ENCODE data around the gene SMARCB1.

SMARCB1 gene

DNA sequence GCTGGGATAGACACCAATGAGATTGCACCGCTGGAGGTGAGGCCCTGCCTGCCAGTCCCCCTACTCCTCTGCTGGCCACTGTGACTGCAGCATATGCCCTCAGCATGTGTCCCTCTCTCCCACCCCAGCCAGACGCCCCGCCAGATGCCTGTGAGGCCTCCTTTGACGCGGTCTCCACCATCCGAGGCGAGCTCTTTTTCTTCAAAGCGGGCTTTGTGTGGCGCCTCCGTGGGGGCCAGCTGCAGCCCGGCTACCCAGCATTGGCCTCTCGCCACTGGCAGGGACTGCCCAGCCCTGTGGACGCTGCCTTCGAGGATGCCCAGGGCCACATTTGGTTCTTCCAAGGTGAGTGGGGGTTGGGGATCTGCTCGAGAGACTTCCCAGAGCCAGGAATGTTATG lies 5.7 kb upstream of the SMARCB1 start:
- no peak for DNase-seq

DNA sequence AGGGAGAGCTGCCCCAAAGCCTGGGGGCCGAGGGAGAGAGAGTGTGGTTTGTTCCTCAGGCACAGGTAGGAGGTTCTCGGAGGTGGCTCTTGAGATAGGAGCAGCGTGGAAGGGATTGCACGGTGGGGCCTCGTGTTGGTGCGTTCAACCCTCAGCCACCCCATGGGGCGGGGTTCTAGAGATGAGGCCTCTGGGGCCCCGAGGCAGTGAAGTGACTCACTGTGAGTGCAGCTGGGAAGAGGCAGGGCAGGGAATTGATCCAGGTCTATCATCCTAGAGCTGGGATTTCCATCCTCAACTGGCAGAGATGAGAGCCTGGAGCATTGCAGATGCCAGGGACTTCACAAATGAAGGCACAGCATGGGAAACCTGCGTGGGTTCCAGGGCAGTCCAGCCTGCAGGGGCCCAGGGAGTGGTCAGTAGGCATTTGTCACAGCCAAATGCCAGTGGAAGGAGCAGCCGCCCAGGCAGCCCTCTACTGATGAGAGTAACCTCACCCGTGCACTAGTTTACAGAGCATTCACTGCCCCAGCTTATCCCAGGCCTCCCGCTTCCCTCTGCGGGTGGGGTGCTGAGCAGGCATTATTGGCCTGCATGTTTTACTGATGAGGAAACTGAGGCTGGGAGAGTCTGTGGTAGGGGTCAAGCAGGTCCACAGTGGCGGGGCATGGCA lies 5.1 kb upstream of the SMARCB1 start:
- no peak for DNase-seq

DNA sequence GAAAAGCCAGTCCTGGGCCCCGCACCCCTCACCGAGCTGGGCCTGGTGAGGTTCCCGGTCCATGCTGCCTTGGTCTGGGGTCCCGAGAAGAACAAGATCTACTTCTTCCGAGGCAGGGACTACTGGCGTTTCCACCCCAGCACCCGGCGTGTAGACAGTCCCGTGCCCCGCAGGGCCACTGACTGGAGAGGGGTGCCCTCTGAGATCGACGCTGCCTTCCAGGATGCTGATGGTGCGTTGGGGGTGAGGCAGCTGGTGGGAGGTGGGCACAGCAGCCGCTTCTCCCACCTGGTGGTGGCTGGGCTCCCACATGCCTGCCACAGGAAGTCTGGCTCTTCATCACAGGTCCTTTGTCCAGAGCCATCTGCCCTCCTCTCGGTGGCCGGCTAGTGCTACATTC lies 4.5 kb upstream of the SMARCB1 start:
- no peak for DNase-seq

DNA sequence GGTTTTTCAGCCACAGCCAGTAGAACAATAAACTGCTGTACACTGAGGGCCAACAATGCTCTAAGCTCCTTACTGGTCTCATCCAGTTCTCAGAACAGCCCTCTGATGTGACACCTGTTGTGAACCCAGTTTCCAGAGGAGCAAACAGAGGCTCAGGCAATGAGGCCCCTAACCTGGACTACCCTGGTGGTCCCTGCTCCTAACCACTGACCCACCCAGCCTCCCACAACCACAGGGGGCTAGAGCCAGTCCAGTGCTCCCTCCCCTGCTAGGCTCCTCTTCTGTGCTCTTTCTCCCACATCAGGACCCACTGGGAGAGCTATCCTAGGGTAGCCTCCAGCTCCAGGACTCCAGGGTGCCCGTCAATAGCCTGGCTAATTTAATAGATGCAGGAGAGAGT lies 4.1 kb upstream of the SMARCB1 start:
- DNase-seq = no peak

DNA sequence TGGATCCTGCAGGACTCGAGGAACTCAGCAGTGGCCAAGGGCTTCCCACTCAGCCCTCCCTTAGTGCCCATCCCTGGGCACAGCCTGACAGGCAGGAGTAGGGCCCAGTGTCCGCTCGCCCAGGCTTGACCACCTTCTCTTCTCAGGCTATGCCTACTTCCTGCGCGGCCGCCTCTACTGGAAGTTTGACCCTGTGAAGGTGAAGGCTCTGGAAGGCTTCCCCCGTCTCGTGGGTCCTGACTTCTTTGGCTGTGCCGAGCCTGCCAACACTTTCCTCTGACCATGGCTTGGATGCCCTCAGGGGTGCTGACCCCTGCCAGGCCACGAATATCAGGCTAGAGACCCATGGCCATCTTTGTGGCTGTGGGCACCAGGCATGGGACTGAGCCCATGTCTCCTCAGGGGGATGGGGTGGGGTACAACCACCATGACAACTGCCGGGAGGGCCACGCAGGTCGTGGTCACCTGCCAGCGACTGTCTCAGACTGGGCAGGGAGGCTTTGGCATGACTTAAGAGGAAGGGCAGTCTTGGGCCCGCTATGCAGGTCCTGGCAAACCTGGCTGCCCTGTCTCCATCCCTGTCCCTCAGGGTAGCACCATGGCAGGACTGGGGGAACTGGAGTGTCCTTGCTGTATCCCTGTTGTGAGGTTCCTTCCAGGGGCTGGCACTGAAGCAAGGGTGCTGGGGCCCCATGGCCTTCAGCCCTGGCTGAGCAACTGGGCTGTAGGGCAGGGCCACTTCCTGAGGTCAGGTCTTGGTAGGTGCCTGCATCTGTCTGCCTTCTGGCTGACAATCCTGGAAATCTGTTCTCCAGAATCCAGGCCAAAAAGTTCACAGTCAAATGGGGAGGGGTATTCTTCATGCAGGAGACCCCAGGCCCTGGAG lies 3.3 kb upstream of the SMARCB1 start:
- no peak for DNase-seq

DNA sequence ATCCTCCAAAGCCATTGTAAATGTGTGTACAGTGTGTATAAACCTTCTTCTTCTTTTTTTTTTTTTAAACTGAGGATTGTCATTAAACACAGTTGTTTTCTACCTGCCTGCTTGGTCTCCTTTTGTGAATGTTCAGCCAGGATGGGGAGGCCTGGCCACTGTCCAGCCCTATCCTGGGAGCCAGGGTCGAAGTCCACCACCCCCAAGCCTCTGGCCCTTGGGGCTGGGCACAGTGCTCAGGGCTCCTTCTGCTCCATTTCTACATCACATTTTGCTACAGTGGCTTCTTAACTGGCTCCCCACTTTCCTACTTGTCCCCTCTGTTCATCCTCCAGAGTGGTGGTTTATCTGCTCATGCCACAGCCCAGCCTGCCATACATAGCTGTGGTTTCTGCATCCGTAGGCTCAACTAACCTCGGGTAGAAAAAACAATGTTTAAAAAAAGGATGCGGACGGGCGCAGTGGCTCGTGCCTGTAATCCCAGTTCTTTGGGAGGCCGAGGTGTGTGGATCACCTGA lies 2.5 kb upstream of the SMARCB1 start:
- no peak for DNase-seq

DNA sequence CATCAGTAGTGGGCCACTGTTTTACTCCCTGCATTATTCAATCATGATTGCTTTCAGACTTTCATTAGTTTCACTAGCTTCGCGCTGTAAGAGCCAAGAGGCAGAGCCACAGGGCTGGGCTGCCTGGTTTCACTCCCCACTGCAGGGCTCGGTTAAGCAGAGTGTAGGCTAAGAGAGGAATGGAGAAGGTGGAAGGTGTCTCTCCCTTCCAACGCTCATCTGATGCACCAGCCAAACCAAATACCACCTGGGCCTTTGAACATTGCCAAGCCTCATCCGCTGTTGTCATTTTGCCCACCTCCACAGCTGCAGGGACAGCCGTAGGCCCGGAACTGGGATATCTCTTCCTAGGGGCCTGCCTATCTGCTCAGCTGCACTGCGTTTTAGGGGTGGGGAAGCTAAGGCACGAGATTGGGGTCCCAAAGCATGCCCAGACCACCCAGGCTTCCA lies 480 bp upstream of the SMARCB1 start:
- no peak for DNase-seq

DNA sequence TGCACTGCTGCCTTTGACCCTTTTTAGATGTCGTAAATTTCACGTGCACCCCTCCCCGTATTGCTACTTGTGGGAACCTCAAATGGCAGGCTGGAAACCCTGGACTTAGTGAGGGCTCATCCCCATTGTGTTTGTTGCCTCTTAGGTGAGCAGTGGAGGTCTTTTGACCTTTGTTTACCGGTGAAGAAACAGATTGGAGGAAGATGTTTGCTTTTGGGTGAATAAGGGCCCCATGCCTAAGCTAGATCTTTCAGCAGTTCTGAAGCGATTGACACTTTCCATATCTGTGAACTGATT lies 782 bp downstream of the SMARCB1 start:
- no peak for DNase-seq

DNA sequence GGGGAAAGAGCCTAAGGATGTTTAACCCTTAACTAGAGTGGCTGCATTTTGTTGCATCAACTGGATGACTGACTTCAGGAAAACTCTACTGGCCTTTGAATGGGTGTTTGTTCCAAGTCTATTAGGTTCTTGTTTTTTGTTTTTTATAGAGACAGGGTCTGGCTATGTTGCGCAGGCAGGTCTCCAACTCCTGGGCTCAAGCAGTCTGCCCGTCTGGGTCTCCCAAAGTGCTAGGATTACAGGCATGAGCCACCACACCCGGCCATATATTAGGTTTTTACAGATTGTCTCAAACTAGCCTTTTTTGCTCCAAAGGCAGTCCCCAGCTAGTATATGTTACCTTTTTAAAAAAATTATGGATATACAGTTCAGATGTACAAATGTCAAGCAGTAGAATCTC lies 1.1 kb downstream of the SMARCB1 start:
- no peak for DNase-seq

DNA sequence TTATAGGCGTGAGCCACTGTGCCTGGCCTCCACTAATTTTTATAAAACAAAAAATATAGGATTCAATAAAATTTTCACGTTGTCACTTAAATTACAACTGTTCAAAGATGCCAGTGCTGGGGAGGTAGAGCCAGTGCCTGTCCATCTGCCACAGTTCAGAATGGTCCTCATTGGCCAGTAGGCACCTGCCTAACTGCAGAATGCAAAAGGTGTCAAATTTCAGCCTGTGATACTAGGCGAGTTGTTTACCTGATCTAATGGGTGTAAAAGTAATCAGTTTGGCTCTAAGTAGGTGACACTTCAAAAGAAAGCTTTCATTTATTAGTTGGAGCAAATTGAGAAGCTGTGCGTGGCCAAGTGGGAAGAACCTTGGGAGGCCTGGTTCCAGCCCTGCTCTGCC lies 2.4 kb downstream of the SMARCB1 start:
- DNase-seq = no peak

DNA sequence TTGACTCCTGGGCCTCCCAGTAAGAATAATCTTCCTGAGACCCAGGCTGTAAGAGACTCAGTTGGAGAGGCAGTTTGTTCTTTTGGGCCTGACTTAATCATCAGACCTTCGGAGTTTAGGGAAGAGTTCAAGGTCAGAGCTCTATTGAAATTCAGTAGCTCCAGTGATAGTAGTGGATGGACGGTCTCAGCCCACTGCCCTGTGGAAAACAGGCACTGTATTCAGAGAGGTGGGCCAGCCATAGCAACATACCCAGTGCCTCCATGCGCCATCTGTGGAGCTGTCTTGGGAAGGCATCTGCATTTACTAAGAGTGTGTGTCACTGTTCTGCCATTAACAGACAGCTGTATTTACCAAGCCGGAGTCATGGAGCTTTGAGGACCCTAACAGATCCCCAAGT lies 2.9 kb downstream of the SMARCB1 start:
- DNase-seq = no peak

DNA sequence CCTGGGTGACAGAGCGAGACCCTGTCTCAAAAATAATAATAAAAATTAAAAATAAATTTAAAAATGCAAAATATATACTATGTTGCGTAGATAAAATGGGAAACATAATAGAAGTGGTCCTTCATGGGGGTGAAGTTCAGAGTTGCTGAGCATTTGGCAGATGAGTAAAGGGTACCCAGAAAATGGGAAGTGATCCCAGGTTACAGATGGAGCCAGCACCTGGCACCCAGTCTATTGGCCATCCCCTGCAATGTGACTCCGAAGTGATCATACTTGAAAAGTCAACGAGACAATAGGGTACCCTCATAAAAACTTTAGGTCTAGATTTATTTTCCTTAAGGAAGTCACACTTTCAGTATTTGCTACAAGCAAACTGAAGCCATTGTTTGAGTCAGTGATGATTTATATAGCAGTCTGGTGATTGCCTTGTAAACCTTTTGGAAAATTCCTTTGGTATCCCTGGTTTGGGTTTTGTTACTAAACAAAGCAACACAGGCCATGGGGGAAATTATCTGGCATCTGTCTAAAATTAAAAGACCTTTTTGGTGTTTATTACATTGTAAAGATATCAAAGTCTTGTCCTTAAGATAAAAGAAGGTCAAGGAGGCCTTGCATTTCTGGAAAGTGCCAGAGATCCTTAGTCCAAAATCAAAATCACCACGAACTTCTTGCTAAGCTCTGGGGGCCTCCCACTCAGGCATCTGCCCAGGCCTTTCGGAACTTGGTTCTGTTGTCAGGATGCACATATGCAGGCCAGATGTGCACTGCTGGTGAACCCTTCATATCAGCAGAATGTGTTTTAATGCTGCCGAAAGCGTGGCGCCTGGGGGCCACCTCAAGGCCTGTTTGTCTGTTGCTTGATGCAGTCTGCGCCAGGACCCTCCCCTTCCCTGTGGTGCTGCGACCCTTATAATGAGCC lies 4.3 kb downstream of the SMARCB1 start:
- no peak for DNase-seq

DNA sequence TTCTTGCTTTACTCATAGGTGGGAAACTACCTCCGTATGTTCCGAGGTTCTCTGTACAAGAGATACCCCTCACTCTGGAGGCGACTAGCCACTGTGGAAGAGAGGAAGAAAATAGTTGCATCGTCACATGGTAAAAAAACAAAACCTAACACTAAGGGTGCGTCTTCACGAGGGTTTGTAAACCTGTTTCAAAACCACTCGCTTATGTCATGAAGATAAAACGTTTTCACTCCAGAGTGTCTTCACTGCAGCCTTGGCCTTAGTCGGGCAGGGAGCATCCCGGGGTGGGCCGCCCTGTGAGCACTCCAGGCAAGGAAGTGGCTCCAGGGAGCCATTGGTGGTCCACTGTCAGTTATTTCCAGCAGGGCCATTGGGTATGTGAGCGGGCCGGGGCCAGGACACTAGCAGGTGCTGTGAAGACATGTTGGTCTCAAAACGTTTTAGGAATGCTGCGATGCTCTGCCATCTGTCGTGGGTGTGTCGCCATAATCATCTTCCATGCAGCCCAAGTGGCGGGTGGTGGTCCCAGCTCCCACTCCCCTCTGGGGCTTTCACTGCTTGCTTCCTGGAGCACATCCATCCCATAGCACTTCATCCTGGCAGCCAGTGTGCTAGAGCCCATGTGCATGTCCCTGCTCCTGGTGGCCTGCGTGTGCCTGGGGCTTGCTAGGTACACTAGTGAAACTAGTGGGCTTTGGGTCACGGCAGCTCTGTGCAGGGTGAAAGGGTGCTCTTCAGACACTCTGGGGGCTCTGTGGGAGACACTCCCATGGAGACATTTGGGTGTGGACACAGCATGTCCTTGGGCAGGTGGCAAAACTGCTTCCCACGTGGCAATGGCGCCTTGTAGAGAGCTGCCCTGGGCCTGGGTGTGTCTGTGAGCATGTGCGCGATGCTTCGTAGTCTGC lies 5.2 kb downstream of the SMARCB1 start:
- DNase-seq = no peak

DNA sequence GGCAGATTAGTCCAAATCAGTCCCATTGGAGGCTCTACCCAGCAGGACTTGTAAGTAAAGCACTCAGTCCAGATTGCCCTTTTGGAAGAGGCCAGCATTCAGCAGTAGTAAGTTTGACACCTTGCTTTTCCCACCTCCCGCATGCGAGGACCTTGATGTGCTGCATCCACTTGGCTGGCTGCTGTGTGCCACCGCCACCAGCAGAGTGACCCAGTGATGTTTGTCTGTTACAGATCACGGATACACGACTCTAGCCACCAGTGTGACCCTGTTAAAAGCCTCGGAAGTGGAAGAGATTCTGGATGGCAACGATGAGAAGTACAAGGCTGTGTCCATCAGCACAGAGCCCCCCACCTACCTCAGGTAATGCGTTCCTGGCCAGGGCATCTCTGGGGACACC lies 6.6 kb downstream of the SMARCB1 start:
- no peak for DNase-seq

DNA sequence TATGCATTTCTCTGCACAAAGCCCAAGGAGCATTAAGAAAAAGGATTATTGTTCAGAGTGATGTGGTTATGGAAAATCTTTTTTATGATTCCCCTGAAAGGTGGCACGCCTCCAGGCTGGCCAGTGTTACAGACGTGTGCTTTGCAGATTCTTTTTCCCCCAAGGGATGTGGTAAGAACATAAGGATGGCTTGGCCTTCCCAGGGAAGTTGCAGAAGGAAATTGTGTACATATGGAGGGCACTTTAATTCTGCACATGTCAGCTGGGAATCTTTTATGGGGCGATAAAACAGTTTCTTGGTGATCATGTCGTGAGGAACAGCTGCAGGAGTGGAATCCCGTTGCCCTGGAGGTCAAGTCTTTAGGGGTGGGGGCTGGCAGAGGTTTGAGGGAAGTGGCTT lies 9.7 kb downstream of the SMARCB1 start:
- no peak for DNase-seq

DNA sequence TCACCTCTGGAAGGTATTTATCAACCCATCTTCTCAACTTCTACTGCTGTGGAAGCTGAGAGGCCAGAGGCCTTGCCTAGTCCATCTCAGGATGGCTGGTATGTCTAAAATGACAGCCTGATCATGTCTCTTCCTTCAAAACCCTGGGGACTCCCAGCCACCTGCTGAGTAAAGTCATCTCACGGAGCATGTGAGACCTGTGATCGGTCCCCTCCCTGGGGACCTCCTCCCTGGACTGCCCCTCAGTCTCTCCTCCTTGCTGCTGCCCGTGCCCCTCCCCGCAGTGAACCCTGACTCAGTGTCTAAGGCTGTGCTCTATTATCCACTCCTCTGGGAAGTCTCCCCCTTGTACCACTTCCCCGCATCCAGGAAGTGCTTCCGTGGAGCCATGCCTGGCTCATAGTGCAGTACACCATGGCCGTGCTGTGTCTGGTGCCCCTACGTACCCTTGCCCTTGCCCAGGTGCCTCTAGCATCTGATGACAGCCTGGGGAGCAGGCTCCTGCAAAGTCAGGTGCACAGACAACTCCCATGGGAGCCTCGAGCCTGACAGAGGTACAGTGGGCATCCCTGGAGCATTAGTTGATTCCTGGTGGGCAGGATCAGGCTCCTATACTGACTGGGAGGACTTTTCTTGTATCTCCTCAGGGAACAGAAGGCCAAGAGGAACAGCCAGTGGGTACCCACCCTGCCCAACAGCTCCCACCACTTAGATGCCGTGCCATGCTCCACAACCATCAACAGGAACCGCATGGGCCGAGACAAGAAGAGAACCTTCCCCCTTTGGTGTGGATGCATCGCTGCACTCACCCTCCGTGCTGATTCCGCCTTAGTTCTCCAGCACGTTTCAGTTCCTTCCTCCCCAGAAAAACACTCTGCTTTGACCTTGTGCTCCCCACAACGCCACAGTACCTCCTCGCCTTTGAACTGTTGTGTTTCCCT lies 13.8 kb downstream of the SMARCB1 start:
- DNase-seq = no peak

DNA sequence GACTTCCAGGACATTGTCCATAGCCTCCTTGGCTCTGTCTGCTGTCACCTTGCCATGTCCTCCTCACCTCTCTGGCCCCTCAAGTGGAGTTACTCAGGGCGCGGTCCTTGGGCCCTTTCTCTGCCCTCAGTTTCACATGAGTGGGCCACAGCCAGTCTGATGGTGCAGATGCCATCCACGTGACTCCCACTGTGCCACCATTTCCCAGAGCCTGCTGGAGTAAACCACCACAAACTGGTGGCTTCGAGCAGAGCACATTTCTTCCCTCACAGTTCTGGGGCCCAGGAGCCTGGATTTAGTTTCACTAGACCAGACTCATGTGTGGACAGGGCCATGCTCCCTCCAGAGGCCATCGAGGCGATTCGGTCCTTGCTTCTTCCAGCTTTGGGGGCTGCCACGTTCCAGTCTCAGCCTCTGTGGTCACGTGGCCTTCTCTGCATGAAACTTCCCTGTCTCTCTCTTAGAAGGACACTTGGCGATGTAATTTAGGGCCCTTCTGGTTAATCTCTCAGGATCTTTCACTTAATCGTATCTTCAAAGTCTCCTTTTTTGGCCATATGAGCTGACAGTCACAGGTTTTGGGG lies 14.6 kb downstream of the SMARCB1 start:
- no peak for DNase-seq

DNA sequence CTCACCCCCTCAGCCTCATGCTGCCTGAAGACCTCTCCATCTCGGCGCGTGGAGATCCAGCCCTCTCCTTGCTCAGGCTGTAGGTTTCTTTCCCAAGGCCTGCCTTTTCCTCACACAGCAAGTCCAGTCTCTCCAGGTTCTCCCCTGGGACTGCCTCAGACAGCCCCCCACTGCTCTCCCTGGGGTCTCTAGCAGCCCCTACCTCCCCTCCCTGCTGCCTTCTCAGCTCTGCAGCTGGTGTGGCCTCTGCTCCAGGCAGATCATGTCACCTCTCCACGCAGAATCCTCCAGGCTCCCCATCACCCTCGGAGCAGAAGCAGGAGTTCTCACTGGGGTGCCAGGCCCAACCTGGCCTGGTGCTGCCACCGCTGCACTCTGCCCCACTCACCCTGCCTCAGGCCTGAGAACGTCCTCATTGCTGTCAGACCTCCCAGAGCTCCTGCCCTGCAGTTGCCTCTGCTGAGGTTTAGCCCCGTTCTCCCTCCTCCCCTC lies 15.2 kb downstream of the SMARCB1 start:
- DNase-seq = no peak

DNA sequence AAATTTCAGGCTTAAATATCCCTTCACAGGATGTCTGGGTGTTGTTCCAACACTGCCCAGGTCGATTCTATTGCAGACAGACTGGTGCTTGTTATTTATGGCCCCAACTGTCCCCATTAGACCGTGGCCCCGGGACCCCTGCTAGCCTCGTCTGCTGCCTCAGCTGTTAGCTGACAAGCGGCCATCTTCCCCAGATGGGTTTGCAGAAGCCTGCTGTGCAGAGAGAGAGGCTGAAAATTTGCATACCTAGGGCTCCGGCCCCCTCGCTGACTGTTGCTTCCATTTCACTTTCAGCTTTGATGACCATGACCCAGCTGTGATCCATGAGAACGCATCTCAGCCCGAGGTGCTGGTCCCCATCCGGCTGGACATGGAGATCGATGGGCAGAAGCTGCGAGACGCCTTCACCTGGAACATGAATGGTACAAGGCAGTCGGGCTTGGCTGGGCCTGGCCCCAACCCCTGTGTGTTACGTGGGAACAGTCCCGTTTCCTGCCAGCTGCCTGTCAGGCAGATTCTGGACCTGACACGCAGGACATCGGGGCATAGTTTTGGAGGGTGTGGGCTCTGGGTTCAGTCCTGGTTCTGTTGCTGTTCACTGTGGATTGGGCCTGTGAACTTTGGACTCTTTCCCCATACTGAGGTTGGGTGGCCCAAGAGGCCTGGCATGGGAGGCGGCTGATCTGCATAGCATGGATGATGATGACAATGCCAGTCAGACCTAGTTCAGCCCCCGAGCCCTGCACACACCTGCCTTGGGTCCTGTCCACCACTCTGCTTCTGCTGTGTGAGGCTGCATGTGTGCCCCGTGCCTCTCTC lies 16.4 kb downstream of the SMARCB1 start:
- DNase-seq = no peak

Data from NCI-H1417 treated with DMSO at 0.1 percent for 48 hours (cell line).